CD4-positive, alpha-beta T cell treated with Interleukin-1 beta for 1 hour (primary cell): Measurements from ENCODE around the gene MACROD2.

Experiments
- DNase-seq, 2 donors: peaks; one replicate each; pipeline ENCODE4 v3.0.0-alpha.2; 2020 to 2022

The MACROD2 gene

DNA sequence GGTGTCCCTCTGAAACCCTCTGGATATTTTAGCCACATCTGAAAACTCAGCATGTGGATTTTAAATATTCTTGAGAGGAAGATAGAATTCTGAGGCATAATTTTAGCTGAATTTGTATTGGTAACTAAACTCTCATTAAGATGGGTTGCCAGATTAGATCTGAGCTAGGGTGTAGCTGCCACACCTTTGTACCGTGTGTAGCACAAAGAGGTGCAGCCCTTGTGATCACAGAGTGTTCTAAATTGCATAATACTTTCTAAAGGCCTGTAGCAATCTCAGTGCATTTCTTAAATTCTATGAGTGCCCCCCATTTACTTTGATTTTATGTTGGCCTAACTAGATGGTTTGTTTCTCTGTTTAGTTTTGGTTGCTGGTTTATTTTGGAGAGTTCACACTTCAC, 289.1 kb downstream of the MACROD2 start:
- DNase-seq = no peak

DNA sequence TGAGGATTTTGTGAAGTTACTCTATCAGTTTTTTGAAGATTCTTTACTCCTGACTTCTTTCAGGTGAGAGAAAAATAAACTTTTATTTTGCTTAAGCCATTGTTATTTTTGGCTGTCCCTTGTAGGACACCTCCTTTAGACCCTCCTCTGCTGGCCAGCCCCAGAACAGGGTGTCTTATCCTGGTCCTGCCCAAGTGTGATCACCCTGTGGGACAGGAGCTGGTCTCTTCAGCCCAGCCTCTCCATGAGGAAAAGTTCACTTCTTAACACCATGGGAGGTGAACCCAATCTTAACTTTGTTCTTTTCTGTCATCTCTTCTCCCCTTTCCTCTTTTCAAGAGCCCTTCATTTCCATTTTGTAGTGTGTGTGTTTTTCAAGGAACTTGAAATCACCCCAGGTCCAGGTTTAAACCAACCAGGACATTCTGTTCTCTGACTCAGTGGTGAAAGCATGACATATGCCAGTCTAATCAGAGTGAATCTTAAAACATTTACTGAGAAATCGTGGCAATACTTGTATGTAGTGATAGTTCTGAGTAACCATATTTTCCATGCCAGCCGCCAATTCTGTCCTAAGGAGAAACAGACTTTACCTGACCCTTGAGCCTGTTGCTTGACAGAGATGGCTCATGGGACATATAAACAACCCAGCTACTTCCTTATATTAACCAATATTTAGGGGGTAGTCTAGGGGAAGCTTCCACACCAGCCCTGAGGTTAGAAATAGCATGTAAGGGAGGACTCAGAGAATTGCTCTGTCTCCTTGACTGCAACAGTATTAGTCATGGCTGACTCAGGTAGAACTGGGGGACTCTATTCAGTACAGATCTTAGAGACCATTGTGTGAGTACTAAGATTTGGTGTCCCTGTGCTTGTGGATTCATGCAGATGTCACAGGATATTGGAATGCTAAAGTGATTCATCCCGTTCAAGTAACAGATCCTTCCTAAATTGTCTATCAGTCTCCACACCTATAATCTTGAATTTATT, 293.3 kb downstream of the MACROD2 start:
- DNase-seq = no peak

DNA sequence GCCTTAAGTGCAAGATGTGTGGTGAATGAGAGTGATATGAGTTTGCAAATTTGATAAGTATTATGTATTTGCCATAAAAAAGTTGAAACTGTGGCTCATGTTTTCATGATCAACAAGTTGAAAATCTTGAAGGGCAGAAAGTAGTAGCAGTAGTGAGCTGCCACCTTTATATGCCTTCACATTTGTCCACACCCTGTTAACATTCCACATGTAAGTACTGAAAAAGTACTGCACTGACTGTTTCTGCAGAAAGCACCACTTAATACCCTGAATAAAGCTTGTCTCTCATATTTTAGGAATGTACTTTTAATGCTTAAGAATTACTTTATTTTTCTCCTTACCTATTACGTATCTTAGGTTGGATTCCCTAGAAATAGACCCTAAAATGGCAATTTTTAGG, 296.2 kb downstream of the MACROD2 start:
- no peak for DNase-seq

DNA sequence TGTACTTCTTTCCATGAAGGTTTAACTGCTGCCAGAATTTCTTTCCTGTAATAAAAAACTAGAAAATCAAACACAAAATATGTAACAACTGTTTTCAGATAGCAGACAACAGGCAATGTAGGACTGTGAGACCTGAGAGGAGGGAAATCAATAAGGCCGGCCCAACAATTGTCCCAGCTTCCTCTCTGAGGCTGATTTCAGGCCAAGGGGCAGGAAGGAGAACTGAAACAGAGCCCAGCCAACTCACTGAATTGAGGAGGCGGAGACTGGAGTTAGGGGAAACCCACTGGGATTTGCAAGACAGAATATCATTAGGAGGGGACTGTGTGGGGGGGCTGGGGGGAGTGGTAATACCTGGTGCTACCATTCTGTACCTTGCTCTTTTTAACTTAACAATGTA, 299.9 kb downstream of the MACROD2 start:
- DNase-seq = no peak

DNA sequence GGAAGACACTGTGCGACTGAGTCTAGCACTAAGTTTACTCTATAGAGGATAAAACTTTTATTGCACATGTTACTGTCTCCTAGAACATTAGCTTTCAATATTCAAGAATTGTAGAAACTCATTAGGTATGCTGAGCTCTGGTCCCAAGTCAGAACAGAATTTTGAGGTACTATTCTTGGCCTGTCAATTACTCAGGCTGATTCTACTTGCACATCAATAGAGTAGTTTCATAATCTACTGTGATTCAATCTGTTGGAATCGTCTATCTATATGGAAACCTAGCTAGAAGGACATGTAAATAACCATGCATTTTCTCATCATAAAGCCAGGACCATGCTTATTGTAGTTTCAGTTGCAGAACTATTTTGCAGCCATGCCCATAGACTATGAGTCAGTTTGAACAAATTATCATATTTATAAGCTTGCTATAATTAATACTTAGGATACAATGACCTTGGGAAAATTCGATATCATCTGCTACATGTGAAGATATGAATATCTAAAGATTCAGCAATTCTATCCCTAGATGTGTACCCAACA, 300.5 kb downstream of the MACROD2 start:
- no peak for DNase-seq

DNA sequence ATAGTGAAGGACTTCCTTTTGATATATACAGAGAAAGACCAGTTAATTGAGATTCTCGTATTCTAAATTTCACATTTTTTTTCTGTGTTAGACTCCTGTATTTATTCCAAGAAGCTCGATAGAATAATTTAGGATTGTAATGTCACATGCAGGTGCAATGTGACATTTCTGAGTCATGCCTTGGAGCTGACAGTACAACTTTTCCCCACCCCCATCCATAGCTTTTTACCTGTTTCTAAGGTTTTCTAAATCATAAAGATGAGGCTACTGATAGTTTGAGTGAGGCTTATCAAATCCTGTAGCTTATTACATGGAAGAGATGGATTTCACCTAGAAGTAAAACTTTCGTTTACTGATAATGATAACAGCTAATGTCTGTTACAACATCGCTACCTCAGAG, 304.5 kb downstream of the MACROD2 start:
- DNase-seq = no peak

DNA sequence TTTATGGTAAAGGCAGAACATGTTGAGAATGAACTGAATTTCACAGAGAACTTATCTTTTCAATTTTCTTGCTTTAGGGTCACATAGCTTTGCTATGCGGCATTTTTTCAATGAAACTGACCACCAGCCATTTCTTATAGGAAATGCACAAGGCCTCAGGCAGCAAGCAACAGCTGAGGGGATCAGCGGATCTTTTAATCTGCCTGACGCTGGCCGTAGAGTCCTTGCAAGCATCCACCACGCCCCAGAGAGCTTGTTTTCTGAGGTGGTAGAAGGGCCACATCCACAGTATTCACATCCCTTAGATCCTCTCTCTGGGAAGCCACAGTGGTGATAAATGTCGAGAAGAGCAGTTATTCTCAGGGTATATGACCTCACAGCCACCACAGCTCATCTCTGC, 307.8 kb downstream of the MACROD2 start:
- no peak for DNase-seq

DNA sequence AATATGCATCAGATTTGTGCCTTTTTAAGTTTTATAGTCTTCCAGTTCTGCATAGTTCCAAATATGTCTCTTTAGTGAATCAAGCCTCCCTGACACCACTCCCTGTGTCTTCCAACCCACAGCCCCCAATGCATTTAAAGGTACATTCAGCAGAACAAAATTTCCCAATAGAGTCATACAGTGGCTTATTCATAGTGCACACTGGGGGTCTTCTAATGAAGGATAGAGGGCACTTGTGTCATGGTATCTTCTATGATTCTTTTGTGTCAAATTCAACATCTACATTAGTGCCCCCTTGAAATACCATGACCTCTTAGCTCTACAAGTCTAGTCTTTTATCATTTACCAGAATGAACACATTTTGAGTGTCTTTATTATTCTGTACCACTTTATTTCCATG, 308.3 kb downstream of the MACROD2 start:
- DNase-seq = no peak

DNA sequence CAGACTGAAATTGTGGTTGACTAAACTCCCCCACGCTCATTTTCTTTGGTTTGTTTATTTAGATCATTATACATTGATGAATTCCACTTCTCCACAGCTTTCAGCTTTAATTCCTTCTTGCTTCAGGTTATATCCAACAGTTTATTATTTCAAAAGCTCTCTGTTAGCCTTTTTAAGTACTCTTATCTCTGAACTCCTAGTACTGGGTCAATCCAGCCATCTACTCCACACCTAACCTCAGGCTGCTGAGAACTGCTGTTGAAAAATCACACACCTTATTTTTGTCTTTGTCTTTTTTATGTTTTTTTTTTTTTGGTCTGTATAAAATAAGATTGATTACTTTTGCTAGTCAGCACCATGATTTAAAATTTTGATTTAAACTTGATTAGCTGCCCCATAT, 309.2 kb downstream of the MACROD2 start:
- DNase-seq = no peak

DNA sequence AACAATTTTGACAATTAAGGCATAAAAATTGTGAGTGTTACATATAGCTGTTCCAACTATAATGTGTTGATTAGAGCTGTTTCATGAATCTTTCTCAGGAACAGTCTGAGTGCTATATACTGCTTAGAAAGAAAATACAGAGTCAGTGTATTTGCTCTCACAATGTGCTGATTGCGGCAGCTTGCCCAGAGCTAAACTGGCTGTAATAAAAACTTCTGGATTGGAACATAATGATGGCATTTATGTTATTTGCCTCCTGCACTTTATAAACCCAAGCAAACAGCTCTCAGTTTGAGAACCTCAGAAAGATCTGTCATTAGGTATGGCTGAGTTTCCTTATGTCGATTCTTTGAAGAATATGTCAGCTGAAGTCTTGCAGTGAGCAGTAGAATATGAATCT, 312.6 kb downstream of the MACROD2 start:
- DNase-seq = no peak

DNA sequence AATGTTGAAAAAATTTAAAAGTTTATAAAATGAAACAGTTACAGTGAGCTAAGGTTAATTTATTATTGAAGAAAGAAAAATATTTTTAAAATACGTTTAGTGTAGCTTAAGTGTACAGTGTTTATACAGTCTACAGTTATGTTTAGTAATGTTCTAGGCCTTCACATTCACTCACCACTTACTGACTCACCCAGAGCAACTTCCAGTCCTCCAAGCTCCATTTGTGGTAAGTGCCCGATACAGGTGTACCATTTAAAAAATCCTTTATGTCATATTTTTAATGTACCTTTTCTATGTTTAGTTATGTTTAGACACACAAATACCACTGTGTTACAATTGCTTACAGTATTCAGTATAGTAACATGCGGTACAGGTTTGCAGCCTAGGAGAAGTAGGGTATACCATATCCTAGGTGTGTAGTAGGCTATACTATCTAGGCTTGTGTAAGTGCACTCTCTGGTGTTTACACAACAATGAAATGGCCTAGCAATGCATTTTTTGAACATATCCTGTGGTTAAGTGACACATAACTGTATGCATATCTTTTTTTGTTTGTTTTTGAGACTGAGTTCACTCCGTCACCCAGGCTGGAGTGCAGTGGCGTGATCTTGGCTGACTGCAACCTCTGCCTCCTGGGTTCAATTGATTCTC, 315.8 kb downstream of the MACROD2 start:
- no peak for DNase-seq

DNA sequence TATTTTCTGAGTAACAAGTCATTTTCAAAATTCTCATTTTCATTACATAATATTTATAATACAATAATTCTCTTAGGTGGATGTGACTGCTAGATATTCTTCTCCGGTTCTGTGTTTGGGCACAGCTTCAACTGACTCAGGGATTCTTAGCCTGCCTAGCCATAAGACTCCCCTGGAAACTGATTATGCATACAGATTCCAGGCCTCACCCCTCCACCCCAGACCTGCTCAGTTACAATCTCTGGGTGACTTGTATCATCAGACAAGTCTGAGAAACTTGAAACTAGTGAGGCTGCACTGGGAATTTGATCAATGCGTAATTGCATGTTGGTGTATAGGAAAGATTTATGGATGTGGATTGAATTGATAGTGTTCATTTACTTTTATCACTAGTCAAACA, 316.7 kb downstream of the MACROD2 start:
- DNase-seq = no peak

DNA sequence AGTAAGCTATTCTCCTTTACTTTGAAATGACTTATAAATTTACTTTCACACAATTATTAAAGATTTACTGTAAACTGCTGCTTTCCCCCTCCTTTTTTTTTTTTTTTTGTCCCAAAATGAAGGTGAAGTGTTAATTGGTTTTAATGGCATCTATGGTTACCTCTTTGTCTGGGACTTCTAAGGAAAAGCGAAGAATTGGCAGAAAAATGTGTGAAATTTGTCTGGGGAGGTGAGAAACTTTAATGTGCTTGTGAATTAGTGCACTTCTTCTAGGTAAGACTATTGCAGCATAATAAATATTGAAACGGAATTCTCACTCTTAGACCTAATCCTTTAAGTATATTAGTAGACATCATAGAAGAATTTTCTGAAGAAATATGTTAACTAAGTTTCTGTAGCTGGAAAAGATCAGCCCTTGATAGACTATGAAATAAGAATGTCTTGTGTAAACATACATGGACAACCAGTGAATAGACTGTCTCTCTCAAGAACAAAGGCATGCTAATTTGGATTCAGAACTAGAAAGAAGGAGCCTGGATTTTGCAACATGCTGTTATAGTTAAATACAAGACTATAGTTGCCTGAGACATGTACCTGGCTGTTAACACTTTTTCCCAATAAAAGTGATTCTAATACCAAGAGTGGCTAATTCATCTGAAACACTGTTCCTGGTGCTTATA, 318.2 kb downstream of the MACROD2 start:
- DNase-seq = no peak

DNA sequence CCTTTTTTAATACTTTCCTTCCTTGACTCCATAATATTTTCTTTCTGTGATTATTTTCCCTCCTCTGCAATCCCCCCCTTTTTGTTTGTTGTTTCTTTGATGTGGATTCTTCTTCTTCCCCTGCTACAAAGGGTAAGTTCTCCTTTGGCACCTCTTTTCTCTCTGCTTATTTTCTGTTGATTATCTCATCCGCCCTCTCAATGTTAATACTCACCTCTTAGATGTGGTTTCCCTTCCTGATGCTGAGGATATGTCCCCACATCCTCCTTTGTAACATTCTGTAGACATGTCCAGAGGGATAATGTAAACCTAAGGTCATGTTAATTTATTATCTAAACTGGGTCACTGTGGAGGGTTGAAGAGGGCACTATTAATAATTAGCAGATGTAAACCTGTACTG, 324.4 kb downstream of the MACROD2 start:
- no peak for DNase-seq

DNA sequence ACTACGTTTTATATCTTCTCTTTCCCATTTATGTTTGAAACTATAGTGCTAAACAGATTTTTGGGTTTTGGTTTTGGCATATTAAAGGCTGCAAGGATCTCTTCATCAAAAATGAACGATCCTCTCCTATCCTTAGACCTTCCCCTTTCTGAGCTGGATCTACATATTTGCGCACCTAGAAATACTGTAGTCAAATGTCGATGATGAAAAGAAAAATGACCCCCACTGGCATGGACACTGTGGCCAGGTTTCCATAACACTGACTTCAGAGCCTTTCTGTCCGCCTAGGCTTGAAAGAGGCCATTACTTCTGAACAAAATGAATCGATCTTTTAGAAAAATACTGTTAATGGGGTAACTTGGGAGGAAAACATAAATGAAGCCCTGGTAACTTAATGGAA, 336.3 kb downstream of the MACROD2 start:
- no peak for DNase-seq

DNA sequence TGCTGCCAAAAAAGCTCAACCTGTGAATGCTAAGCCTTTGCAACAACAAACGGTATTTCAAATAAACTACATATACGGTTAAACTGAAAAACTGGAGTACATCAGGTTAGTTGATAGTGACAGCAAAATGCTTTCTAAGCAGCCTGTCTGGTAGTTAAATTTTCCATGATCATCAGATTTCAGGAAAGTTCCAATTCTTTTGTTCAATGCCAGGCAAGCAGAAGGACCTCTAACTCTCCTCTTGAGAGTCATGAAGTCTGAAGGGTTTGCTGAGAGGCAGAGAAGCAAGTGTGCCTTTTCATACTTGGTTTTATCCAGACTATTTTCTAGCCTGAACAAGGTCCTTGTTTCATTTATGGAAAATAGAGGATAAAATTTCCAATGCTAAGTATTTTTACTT, 337.6 kb downstream of the MACROD2 start:
- DNase-seq = no peak

DNA sequence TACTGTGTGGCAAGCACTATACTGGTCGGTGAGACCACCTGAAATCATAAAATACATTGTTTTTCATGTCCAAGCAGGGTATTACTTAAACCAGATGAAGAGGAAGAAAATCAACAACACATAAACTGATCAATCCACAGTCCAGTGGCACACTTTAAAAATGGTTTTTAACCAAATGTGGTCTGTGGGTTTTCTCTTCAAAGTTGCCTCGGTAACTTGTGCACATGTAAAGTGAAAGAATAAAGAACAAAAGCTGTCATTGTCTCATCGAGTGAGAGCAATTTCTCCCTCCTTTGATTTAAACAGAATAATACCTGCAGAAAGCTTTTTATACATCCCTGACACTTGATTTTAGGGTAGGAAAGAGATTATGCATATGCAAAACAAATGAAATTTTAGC, 338.4 kb downstream of the MACROD2 start:
- DNase-seq = no peak

DNA sequence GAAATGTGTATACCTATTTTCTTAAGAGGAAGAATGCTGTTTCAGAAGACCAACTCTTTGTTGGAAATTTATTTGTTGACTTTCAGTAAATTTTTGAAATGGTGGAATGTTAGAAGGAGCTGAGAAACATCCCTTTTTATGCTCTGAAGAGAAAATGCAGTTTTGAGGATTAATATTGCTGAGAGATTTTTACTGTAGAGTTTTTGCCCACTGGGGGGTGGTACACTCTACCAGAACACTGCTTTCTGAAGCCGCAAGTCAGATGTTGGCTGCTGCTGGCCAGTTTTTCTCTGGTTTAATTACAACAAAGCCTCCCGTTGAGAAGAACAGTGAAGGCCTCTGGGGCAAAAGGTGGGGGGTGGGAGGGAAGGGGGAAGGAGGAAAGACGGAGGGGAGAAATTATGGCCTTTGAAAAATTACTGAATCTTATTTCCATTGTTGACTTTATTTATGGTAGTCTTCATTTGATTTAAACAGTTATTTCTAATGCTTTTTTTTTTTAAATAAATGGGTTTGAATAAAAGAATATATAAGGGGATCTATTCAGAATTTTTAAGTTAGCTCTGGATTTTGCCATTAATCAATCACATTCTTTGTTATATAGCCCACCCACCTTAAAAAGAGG, 339.1 kb downstream of the MACROD2 start:
- DNase-seq = no peak

DNA sequence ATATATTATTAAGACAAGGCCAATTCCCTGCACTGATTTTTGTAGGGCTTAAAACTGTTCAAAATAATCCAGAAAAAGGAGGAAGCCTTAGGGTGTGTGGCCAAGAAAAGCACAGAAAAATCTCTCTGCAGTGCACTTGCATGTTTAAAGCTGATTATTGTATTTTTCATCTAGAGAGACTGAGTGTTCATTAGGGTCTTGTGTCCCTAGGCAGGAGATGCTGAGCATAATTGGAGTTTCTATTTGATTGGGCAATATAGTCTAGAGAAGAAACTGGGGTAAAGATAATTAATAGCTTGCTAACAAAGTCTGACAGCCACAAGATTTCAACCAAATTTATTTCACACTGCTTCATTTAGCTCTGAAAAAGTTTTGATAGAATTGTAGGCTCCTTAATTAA, 339.7 kb downstream of the MACROD2 start:
- no peak for DNase-seq

DNA sequence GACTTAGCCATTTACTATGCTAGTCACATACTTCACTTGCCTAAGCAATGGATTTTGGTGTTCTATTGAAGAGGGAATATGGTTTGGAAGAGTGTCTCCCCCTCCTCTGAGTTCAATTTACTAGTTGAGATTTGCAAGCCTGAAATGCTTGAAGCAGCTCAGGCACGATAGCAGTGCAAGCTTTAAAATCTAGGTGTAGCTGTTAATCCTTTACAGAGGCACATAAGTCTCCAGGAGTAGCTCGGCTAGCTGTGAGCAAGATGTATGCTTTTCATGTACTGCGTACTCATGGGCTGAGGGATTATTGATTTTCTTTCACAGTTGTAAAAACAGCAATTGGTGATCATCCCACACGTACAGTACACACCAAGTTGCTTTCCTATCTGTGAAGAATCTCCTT, 341.4 kb downstream of the MACROD2 start:
- no peak for DNase-seq

DNA sequence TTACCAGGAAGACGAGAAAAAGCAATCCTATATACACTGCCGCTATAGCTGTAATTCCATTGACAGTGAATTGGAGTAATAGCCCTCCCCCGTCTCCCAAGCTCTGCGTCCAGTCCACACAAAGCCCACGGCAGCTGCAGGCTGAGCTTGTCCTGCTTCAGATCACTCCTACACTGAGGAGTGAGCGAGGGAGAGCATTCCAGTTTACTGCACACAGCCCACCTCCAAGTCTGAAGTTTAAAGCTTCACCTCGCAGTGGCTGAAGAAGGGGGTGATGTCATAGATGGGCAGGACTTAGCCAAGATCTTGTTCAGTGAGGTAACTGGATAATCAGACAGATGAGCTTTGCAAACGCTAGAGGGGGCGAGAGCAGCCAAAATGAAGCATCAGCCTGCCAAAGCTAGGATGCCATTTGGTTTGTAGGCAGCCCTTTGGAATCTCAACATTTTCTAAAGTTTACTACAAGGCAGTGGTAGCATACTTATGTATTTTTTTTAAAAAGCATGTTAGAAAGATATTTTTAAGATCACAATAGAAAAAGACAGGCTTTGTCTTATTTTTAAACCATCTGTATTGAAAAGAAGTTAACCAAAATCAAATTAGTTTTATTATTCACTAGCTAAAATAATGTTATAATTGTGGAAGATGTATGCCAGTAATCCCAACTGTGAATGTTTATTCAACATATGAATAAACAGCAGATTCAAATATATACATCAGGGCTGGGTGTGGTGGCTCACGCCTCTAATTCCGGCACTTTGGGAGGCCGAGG, 342.3 kb downstream of the MACROD2 start, which contains the start of gene FLRT3:
FLRT3 (minus strand) TSS at position 213 of the 772 bp plus-strand sequence. CDS start 10,106 bp downstream, outside the sequence.
- no peak for DNase-seq

DNA sequence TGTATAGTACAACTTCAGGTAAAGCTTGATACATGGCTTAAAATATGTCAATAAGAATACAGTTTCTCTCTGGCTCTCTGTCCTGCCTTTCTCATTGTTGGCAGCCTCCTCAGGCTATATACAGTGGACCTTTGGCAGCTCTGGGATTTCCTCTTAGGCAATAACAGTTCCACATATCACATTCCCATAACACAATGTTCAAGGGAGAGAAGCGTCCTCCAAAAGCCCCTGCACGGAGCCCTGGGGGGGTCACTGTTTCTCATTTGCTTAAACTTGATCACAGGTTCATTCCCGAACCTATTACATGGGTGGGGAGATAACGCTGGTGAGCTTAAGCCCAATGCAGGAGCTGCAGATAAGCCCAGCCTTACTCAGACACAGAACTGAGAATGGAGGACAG, 346.5 kb downstream of the MACROD2 start:
- DNase-seq = no peak
